Lower leg skin (tissue), 4 donors: ENCODE results near the gene CTBP2. TPM values are rescaled to one million over a fixed set of nuclear protein-coding genes. Genes with fewer than 3 reads are reported as not detected.

Experiments used
- DNase-seq, 2 donors: peaks; one replicate each; pipeline ENCODE4 v3.0.0-alpha.2; 2019; ENCODE audit warnings: low spot score in 2 of 2
- H3K4me3 ChIP-seq: fragments of 200-600 bp; sonication (generic); 2 replicates; pipeline ENCODE4 v1.5.1; 2017; ENCODE audit warnings: mild to moderate bottlenecking, low read depth; ENCODE audit not compliant: poor library complexity, severe bottlenecking
- POLR2A ChIP-seq, 2 donors: fragments of 450-650 bp; IDR thresholded peaks; one replicate each; pipeline ENCODE4 v1.6.1; 2016 to 2017; ENCODE audit warnings: antibody characterized with exemption in 2 of 2, mild to moderate bottlenecking in 1 of 2, moderate library complexity in 1 of 2
- WGBS, 2 donors: methylation state at CpG; one replicate each; pipeline ENCODE4 v1.1.5; 2018; 5-methylcytosine and 5-hydroxymethylcytosine counted together
- intact Hi-C: fragments of 100-400 bp; cut with DNase I; formaldehyde crosslinking; loops from one replicate; pipeline ENCODE4 v1.15.0; 2023; ENCODE audit warnings: low total_unique reads
- microRNA-seq, 2 donors: library from miRNA; unstranded; fragments of <30 nt; microRNA quantifications; one replicate each; pipeline ENCODE4, GENCODE V29; 2016; ENCODE audit warnings: borderline replicate concordance in 2 of 2, borderline number of aligned reads in 1 of 2
- total RNA-seq, 4 donors: library from RNA; depleted of rRNA; stranded (reverse); fragments of >200 nt; gene quantifications; one replicate each; pipeline ENCODE4 v1.1.0, GENCODE V29; 2016
- TF ChIP-seq, protein P1 (sequence below), 3 donors: fragments of 450-650 bp; IDR thresholded peaks; one replicate each; pipeline ENCODE4 v1.5.1; 2016; ENCODE audit warnings: antibody characterized with exemption in 3 of 3, mild to moderate bottlenecking in 3 of 3, moderate library complexity in 2 of 3

The CTBP2 gene
- total RNA-seq, 4 donors from 2014 or later, result 30.3 to 39.5 (median 32.2) TPM

GRCh38 chr10:124941823-124942222, 218.5 kb downstream of the CTBP2 start, which contains the start of gene ZRANB1:
Gene ZRANB1 (plus strand): TSS chr10:124942123. CDS start chr10:124942494, 371 bp downstream.
- no peak for TF ChIP-seq POLR2A (IDR thresholded peaks at IDR 0.05)
- TF ChIP-seq, protein P1, sequence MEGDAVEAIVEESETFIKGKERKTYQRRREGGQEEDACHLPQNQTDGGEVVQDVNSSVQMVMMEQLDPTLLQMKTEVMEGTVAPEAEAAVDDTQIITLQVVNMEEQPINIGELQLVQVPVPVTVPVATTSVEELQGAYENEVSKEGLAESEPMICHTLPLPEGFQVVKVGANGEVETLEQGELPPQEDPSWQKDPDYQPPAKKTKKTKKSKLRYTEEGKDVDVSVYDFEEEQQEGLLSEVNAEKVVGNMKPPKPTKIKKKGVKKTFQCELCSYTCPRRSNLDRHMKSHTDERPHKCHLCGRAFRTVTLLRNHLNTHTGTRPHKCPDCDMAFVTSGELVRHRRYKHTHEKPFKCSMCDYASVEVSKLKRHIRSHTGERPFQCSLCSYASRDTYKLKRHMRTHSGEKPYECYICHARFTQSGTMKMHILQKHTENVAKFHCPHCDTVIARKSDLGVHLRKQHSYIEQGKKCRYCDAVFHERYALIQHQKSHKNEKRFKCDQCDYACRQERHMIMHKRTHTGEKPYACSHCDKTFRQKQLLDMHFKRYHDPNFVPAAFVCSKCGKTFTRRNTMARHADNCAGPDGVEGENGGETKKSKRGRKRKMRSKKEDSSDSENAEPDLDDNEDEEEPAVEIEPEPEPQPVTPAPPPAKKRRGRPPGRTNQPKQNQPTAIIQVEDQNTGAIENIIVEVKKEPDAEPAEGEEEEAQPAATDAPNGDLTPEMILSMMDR (IDR thresholded peaks at IDR 0.05), result no peak
- 91 to 92% methylated on average over 4 of the region's 4 CpGs for whole genome bisulfite sequencing, 2 donors
- no peak for DNase-seq
- intact Hi-C loops, result no loop called here
- no peak within 1 kb of the TSS for H3K4me3 ChIP-seq

- H3K4me3 ChIP-seq, result no peak overlapping the region
- DNase-seq, result no peak
- intact Hi-C loops, result no loop called here
- 90 to 95% methylated on average over 1 of the region's 1 CpG for WGBS, 2 donors
- no peak for TF ChIP-seq POLR2A (IDR thresholded peaks at IDR 0.05)
- TF ChIP-seq, protein P1 (IDR thresholded peaks at IDR 0.05), result no peak
Measured at GRCh38 chr10:124939290-124939689, 221.1 kb downstream of the CTBP2 start.

DNA sequence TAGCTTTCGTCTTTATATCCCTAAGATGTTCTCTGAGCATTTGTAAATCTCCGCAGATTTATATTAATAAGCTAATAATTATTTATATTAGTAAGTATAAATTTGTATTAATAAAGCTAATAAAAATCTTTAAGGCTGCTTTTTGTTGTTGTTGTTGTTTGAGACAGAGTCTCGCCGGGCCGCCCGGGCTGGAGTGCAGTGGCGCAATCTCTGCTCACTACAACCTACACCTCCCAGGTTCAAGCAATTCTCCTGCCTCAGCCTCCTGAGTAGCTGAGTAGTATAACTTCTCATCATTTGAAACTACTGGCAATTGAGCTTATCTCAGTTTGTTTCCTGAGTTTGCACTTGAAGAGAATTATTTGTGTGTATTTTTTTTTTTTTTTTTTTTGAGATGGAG, 223.6 kb downstream of the CTBP2 start:
- no peak for TF ChIP-seq POLR2A (IDR thresholded peaks at IDR 0.05)
- TF ChIP-seq, protein P1 (IDR thresholded peaks at IDR 0.05), result no peak
- DNase-seq, result no peak
- WGBS, 2 donors, result 89 to 94% methylated on average over 7 of the region's 7 CpGs
- no peak overlapping the region for H3K4me3 ChIP-seq
- intact Hi-C loops, result no loop called here

- intact Hi-C loops, result no loop called here
- no peak for DNase-seq
- TF ChIP-seq POLR2A (IDR thresholded peaks at IDR 0.05), result no peak
- TF ChIP-seq, protein P1 (IDR thresholded peaks at IDR 0.05), result no peak
- 74 to 76% methylated on average over 2 of the region's 2 CpGs for WGBS, 2 donors
- no peak overlapping the region for H3K4me3 ChIP-seq
Measured at GRCh38 chr10:124935946-124936345, 224.4 kb downstream of the CTBP2 start.

Small RNA genes lying within 50 kb of the gene (microRNA-seq; reads per million reads assigned to microRNA genes)
- 0 reads per million in 2 donors for gene MIR4296

Other genes with a start within 250 kb of the CTBP2 start
- 10 to 100 TPM; 26.5 to 40.6 (median 35.0) TPM for gene ZRANB1, start 218.4 kb downstream of the CTBP2 start, total RNA-seq